ENCODE results near the gene CDH20.

DNA sequence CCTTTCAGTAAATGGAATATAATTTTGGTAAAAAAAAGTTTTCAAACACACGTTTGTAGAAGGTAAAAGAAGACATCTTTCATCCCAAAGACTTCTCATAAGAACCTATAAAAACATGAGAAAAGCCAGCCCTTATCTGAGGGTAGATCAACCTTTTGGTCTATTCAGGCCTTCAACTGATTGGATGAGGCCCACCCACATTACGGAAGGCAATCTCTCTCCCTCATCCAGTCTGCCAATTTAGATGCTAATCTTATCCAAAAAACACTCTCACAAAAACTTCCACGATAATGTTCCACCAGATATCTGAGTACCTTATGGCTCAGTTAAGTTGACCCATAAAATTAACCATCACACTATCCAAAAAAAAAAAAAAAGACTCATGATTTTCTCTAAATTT, 2.2 kb upstream of the CDH20 start:
- TF ChIP-seq PAX5 (IDR thresholded peaks at IDR 0.05; ENCODE audit: insufficient read depth, low read length, severe bottlenecking) (no peak), POLR2A (IDR thresholded peaks at IDR 0.05; ENCODE audit: low read depth, low read length) (no peak)
